WTC11 (cell line): Measurements from ENCODE around the gene GUCY1A2.

ENCODE experiments used
- CTCF ChIP-seq: fragments of 200-600 bp; IDR thresholded peaks from 2 replicates; pipeline ENCODE4 v1.8.0; 2022; ENCODE audit warnings: antibody characterized with exemption
- GABPB1 ChIP-seq: sonication (generic); formaldehyde crosslinking; IDR thresholded peaks from 2 replicates; pipeline ENCODE4 v1.8.1; 2023; ENCODE audit warnings: mild to moderate bottlenecking, missing genetic modification reagents
- MXD4 ChIP-seq: fragments of 250-450 bp; sonication (Bioruptor Pico); IDR thresholded peaks from 2 replicates; pipeline ENCODE4 v1.8.0; 2021; ENCODE audit warnings: mild to moderate bottlenecking, moderate library complexity, borderline replicate concordance
- TP53 ChIP-seq: sonication (generic); formaldehyde crosslinking; IDR thresholded peaks from 2 replicates; pipeline ENCODE4 v1.8.1; 2023; ENCODE audit warnings: mild to moderate bottlenecking, missing genetic modification reagents
- ZNF317 ChIP-seq: sonication (generic); formaldehyde crosslinking; IDR thresholded peaks from 2 replicates; pipeline ENCODE4 v1.8.1; 2023; ENCODE audit warnings: low read depth, mild to moderate bottlenecking, moderate library complexity, missing genetic modification reagents, borderline replicate concordance

- TF ChIP-seq CTCF, result no peak
- no peak for TF ChIP-seq ZNF317 (CRISPR knock-in tag)
- no peak for TF ChIP-seq GABPB1
- no peak for TF ChIP-seq TP53 (CRISPR knock-in tag)
- TF ChIP-seq MXD4 (CRISPR knock-in tag), result no peak
These were observed 12.0 kb downstream of the GUCY1A2 start for GRCh38 chr11:107006076-107006833.
